Measurements from ENCODE around the gene WASL. TPM values are rescaled to one million over a fixed set of nuclear protein-coding genes. Genes with fewer than 3 reads are reported as not detected.

The WASL gene
- total RNA-seq, 4 donors from 2014 or later = 32.6 to 40.0 (median 37.3) TPM

DNA sequence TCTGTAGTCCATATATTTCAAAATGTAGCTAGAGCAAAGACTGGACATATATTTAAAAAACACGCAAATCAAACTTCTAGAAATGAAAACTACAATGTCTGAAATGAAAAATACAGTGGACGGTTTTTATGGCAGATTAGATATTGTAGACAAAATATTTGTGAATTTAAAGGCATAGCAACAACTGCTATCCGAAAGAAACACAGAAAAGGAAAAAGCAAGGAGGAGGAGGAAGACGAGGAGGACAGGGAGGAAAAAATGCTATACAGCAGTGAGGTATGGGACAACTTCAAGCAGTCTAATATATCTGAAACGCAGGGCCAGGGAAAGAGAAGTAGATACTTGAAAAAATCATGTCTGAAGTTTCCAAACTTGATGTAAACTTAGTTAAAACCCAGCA, 13.3 kb downstream of the WASL start:
- 87% methylated on average over 5 of the region's 5 CpGs for WGBS, 2 donors
- no peaks in the 10 kb centered on the region for H3K27me3 ChIP-seq
- DNase-seq (ENCODE audit: low spot score in 2 of 2) = no peak
- H3K4me1 ChIP-seq = peaks cover 0 to 18% (median 5%) of the 10 kb centered on the region in 4 donors
- no peak for TF ChIP-seq EP300 (IDR thresholded peaks at IDR 0.05)
- TF ChIP-seq POLR2A (IDR thresholded peaks at IDR 0.05) = no peak
- TF ChIP-seq CTCF (IDR thresholded peaks at IDR 0.05) = no peak
- H3K36me3 ChIP-seq = no peaks in the 10 kb centered on the region
- no peak overlapping the region for H3K4me3 ChIP-seq
- no peak overlapping the region for H3K27ac ChIP-seq
- H3K9me3 ChIP-seq = peaks cover 0 to 26% (median 5%) of the 10 kb centered on the region in 4 donors

DNA sequence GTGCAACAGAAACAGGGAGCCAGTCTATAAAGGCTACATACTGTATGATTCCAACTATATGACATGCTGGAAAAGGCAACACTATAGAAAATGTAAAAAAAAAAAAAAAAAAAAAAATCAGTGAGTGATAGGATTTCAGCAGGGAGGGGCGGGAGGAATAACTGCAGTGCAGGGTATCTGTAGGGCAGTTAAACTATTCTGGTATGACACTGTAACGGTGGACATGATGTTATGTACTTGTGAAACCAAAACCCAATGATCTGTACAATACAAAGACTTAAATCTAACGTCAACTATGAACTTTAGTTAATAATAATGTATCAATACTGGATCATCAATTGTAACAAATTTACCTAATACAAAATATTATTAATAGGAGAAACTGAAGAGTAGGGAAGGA, 14.3 kb downstream of the WASL start:
- Histone ChIP-seq H3K36me3 (no peaks in the 10 kb centered on the region), H3K4me1 (peaks cover 0 to 16% (median 5%) of the 10 kb centered on the region in 4 donors), H3K27ac (no peak overlapping the region), H3K4me3 (no peak overlapping the region), H3K9me3 (peaks cover 0 to 26% (median 5%) of the 10 kb centered on the region in 4 donors), H3K27me3 (no peaks in the 10 kb centered on the region)
- TF ChIP-seq CTCF (IDR thresholded peaks at IDR 0.05) (no peak), EP300 (IDR thresholded peaks at IDR 0.05) (no peak)
- DNase-seq (ENCODE audit: low spot score in 2 of 2) = no peak
- 77 to 82% methylated on average over 3 of the region's 3 CpGs for WGBS, 2 donors

- 90 to 93% methylated on average over 3 of the region's 3 CpGs for WGBS, 2 donors
Measured at GRCh38 chr7:123732413-123733091, 16.3 kb downstream of the WASL start.

DNA sequence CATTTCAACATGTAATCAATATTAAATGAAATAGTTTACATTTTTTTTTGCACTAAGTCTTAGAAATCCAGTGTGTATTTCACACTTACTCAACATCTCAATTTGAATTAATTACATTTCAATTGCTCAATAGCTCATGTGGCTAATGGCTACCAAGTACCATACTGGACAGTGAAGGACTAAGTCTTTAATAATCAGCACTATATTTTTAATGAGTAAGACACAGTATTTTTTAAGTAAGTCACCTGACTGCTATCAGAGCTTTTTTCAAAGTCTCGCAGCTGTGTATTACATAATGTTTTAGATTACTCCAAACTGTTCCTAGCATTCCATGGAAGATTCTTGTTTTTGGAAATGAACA, 19.6 kb downstream of the WASL start:
- no peak for DNase-seq (ENCODE audit: low spot score in 2 of 2)
- no peak for TF ChIP-seq POLR2A (IDR thresholded peaks at IDR 0.05)
- no peak for TF ChIP-seq EP300 (IDR thresholded peaks at IDR 0.05)
- no peak for TF ChIP-seq CTCF (IDR thresholded peaks at IDR 0.05)
- peaks cover 0 to 9% (median 0%) of the 10 kb centered on the region in 4 donors for H3K9me3 ChIP-seq
- no peaks in the 10 kb centered on the region for H3K36me3 ChIP-seq
- no peaks in the 10 kb centered on the region for H3K27me3 ChIP-seq
- H3K4me1 ChIP-seq = peaks cover 0 to 48% (median 9%) of the 10 kb centered on the region in 4 donors
- H3K4me3 ChIP-seq = no peak overlapping the region
- WGBS, 2 donors = 78 to 83% methylated on average over 1 of the region's 1 CpG
- no peak overlapping the region for H3K27ac ChIP-seq

More at GRCh38 chr7:123732413-123733091, 16.3 kb downstream of the WASL start:
- H3K4me3 ChIP-seq = no peak overlapping the region
- no peak for DNase-seq (ENCODE audit: low spot score in 2 of 2)
- TF ChIP-seq POLR2A (IDR thresholded peaks at IDR 0.05) = no peak
- TF ChIP-seq CTCF (IDR thresholded peaks at IDR 0.05) = no peak
- TF ChIP-seq EP300 (IDR thresholded peaks at IDR 0.05) = no peak
- peaks cover 0 to 26% (median 5%) of the 10 kb centered on the region in 4 donors for H3K9me3 ChIP-seq
- H3K4me1 ChIP-seq = peaks cover 0 to 14% (median 0%) of the 10 kb centered on the region in 4 donors
- H3K36me3 ChIP-seq = no peaks in the 10 kb centered on the region
- no peak overlapping the region for H3K27ac ChIP-seq
- H3K27me3 ChIP-seq = no peaks in the 10 kb centered on the region

DNA sequence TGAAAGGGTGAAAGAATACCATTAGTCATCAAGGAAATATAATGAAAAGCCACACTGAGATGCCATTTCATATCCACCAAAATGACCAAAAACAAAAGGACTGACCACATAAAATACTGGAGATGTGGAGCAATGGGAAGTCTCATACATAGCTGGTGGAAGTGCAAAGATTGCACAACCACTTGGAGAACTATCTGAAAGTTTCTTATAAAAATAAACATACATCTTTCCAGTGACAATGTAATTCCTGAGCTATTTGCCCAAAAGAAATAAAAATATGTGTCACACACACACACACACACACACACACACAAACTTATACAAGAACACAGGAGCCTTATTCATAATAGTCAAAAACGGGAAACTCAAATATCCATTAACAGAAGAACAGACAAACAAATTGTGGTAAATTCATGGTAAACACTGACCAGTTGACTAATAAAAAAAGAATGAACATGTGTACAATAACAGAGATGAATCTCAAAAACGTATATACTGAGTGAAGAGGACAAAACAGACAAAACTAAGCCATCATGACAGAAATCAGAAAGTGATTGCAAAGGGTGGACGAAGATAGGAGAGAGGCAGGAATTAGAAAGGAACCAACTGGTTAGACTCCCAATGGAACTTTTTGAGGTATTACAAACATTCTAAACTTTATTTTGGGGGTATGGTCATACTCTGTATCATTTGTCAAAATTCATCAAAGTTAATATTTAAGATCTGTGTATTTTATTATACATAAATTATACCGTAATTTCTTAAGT, 21.5 kb downstream of the WASL start:
- Histone ChIP-seq H3K4me1 (peaks cover 3 to 67% (median 21%) of the 10 kb centered on the region in 4 donors), H3K27me3 (no peaks in the 10 kb centered on the region), H3K36me3 (no peaks in the 10 kb centered on the region), H3K27ac (peak overlapping the region in 1 of 4 donors; percentile 10), H3K9me3 (peaks cover 0 to 1% (median 0%) of the 10 kb centered on the region in 4 donors), H3K4me3 (no peak overlapping the region)
- 46 to 59% methylated on average over 4 of the region's 4 CpGs for WGBS, 2 donors
- TF ChIP-seq CTCF (IDR thresholded peaks at IDR 0.05) (no peak), EP300 (IDR thresholded peaks at IDR 0.05) (no peak), POLR2A (IDR thresholded peaks at IDR 0.05) (no peak)
- no peak for DNase-seq (ENCODE audit: low spot score in 2 of 2)

Measured in tibial nerve (tissue), 4 donors.